Stimulated activated naive CD8-positive, alpha-beta T cell treated with anti-CD3 and anti-CD28 coated beads, Interleukin-15, Interleukin-2, amounts not matched to agents 100 ng/mL and 50 ng/mL, for 24 hours (primary cell): ENCODE data around the gene SERF2.
A peak's percentile ranks its signal among the peaks of the same experiment; 100 is the strongest.

Experiments
- H3K27ac Mint-ChIP-seq: one replicate; pipeline ENCODE4 v1.8.0; 2021; ENCODE audit warnings: mild to moderate bottlenecking, mixed read lengths
- H3K27me3 Mint-ChIP-seq: one replicate; pipeline ENCODE4 v1.8.0; 2021; ENCODE audit warnings: mixed read lengths
- H3K36me3 Mint-ChIP-seq: one replicate; pipeline ENCODE4 v1.8.0; 2021; ENCODE audit warnings: low read depth, mixed read lengths
- H3K4me1 Mint-ChIP-seq: one replicate; pipeline ENCODE4 v1.8.0; 2021; ENCODE audit warnings: low read depth, mixed read lengths
- H3K4me3 Mint-ChIP-seq: one replicate; pipeline ENCODE4 v1.8.0; 2021; ENCODE audit warnings: mild to moderate bottlenecking, mixed read lengths
- H3K9me3 Mint-ChIP-seq: one replicate; pipeline ENCODE4 v1.8.0; 2021; ENCODE audit warnings: mixed read lengths

The SERF2 gene

GRCh38 chr15:43776101-43776717 is 15.9 kb upstream of the SERF2 start:
- Mint-ChIP-seq H3K27me3 (no peaks in the 10 kb centered on the region), H3K27ac (no peak overlapping the region), H3K9me3 (no peaks in the 10 kb centered on the region), H3K36me3 (peaks cover 31% of the 10 kb centered on the region), H3K4me1 (peaks cover 37% of the 10 kb centered on the region), H3K4me3 (peak overlapping the region; percentile 85)

GRCh38 chr15:43776718-43777266 is 15.3 kb upstream of the SERF2 start, which contains the start of gene ELL3:
Gene ELL3, minus strand, starts transcription at chr15:43776966. Its CDS starts 65 bp downstream, at chr15:43776901.
- H3K9me3 Mint-ChIP-seq, result no peaks in the 10 kb centered on the region
- H3K27ac Mint-ChIP-seq, result peak within 1 kb of the TSS; percentile 92
- peaks cover 37% of the 10 kb centered on the region for H3K4me1 Mint-ChIP-seq

GRCh38 chr15:43777267-43777914 is 14.7 kb upstream of the SERF2 start:
- Mint-ChIP-seq H3K4me3 (peak overlapping the region; percentile 85), H3K9me3 (no peaks in the 10 kb centered on the region), H3K4me1 (peaks cover 37% of the 10 kb centered on the region), H3K27me3 (no peaks in the 10 kb centered on the region), H3K36me3 (peaks cover 19% of the 10 kb centered on the region), H3K27ac (peak overlapping the region; percentile 92)

More at GRCh38 chr15:43776718-43777266, 15.3 kb upstream of the SERF2 start, which contains the start of gene ELL3:
- Mint-ChIP-seq H3K27me3 (no peaks in the 10 kb centered on the region), H3K36me3 (peaks cover 25% of the 10 kb centered on the region), H3K4me3 (peak within 1 kb of the TSS; percentile 85)

- peak overlapping the region; percentile 6 for H3K27ac Mint-ChIP-seq
- no peaks in the 10 kb centered on the region for H3K9me3 Mint-ChIP-seq
- no peaks in the 10 kb centered on the region for H3K27me3 Mint-ChIP-seq
- peaks cover 37% of the 10 kb centered on the region for H3K4me1 Mint-ChIP-seq
- no peak overlapping the region for H3K4me3 Mint-ChIP-seq
- peaks cover 9% of the 10 kb centered on the region for H3K36me3 Mint-ChIP-seq
Measured at GRCh38 chr15:43779016-43779415, 13.1 kb upstream of the SERF2 start.

GRCh38 chr15:43789409-43789808 is 2.7 kb upstream of the SERF2 start:
- Mint-ChIP-seq H3K36me3 (peaks cover 18% of the 10 kb centered on the region), H3K9me3 (no peaks in the 10 kb centered on the region), H3K4me1 (peaks cover 25% of the 10 kb centered on the region), H3K27ac (no peak overlapping the region), H3K4me3 (no peak overlapping the region), H3K27me3 (no peaks in the 10 kb centered on the region)

GRCh38 chr15:43792761-43793476 is 799 bp downstream of the SERF2 start:
- Mint-ChIP-seq H3K9me3 (no peaks in the 10 kb centered on the region), H3K27ac (peak overlapping the region; percentile 94), H3K36me3 (peaks cover 42% of the 10 kb centered on the region), H3K4me3 (peak overlapping the region; percentile 89), H3K27me3 (no peaks in the 10 kb centered on the region), H3K4me1 (peaks cover 40% of the 10 kb centered on the region)

GRCh38 chr15:43793647-43794046 is 1.5 kb downstream of the SERF2 start:
- peaks cover 45% of the 10 kb centered on the region for H3K4me1 Mint-ChIP-seq
- no peaks in the 10 kb centered on the region for H3K9me3 Mint-ChIP-seq

GRCh38 chr15:43794269-43795037 is 2.3 kb downstream of the SERF2 start:
- peaks cover 56% of the 10 kb centered on the region for H3K36me3 Mint-ChIP-seq
- H3K27ac Mint-ChIP-seq, result peak overlapping the region; percentile 94
- no peaks in the 10 kb centered on the region for H3K27me3 Mint-ChIP-seq
- no peaks in the 10 kb centered on the region for H3K9me3 Mint-ChIP-seq
- peaks cover 48% of the 10 kb centered on the region for H3K4me1 Mint-ChIP-seq
- peak overlapping the region; percentile 89 for H3K4me3 Mint-ChIP-seq

More at GRCh38 chr15:43793647-43794046, 1.5 kb downstream of the SERF2 start:
- H3K4me3 Mint-ChIP-seq, result peak overlapping the region; percentile 89
- H3K27ac Mint-ChIP-seq, result peak overlapping the region; percentile 94
- no peaks in the 10 kb centered on the region for H3K27me3 Mint-ChIP-seq
- peaks cover 48% of the 10 kb centered on the region for H3K36me3 Mint-ChIP-seq

- Mint-ChIP-seq H3K36me3 (peaks cover 63% of the 10 kb centered on the region), H3K4me1 (peaks cover 53% of the 10 kb centered on the region), H3K9me3 (no peaks in the 10 kb centered on the region), H3K4me3 (no peak overlapping the region), H3K27ac (peak overlapping the region; percentile 23), H3K27me3 (no peaks in the 10 kb centered on the region)
Measured at GRCh38 chr15:43795197-43795596, 3.1 kb downstream of the SERF2 start.

GRCh38 chr15:43795997-43796396 is 3.9 kb downstream of the SERF2 start:
- Mint-ChIP-seq H3K4me1 (peaks cover 58% of the 10 kb centered on the region), H3K27me3 (no peaks in the 10 kb centered on the region), H3K36me3 (peaks cover 70% of the 10 kb centered on the region), H3K9me3 (no peaks in the 10 kb centered on the region), H3K27ac (no peak overlapping the region), H3K4me3 (no peak overlapping the region)

- Mint-ChIP-seq H3K27me3 (no peaks in the 10 kb centered on the region), H3K36me3 (peaks cover 76% of the 10 kb centered on the region), H3K4me1 (peaks cover 61% of the 10 kb centered on the region), H3K9me3 (no peaks in the 10 kb centered on the region), H3K4me3 (no peak overlapping the region), H3K27ac (no peak overlapping the region)
Measured at GRCh38 chr15:43796566-43796965, 4.4 kb downstream of the SERF2 start.

GRCh38 chr15:43799209-43799944 is 7.3 kb downstream of the SERF2 start:
- Mint-ChIP-seq H3K4me3 (peak overlapping the region; percentile 97), H3K27ac (peak overlapping the region; percentile 98), H3K36me3 (peaks cover 76% of the 10 kb centered on the region), H3K4me1 (peaks cover 49% of the 10 kb centered on the region), H3K9me3 (no peaks in the 10 kb centered on the region), H3K27me3 (no peaks in the 10 kb centered on the region)

GRCh38 chr15:43799945-43800285 is 7.8 kb downstream of the SERF2 start, which contains the start of gene SERINC4:
Gene SERINC4, minus strand, starts transcription at chr15:43800220. Its CDS starts 234 bp downstream, at chr15:43799986.
- Mint-ChIP-seq H3K4me3 (peak within 1 kb of the TSS; percentile 97), H3K9me3 (no peaks in the 10 kb centered on the region), H3K4me1 (peaks cover 46% of the 10 kb centered on the region), H3K36me3 (peaks cover 76% of the 10 kb centered on the region), H3K27me3 (no peaks in the 10 kb centered on the region), H3K27ac (peak within 1 kb of the TSS; percentile 98)
